Measurements from ENCODE around the gene RFPL2. TPM values are rescaled to one million over a fixed set of nuclear protein-coding genes. Genes with fewer than 3 reads are reported as not detected.
"Not testable (repeated sequence)": the region's sequence is repeated elsewhere in the genome, so short reads cannot be mapped to it uniquely, and the experiment has no call there.

Gene RFPL2
- total RNA-seq, 1 donor from 2014 or later: not detected

- DNase-seq (ENCODE audit: low read depth, low spot score): no peak
Observed at GRCh38 chr22:32205974-32206773, 1.3 kb upstream of the RFPL2 start.

GRCh38 chr22:32204040-32204855 is 625 bp downstream of the RFPL2 start:
- no peak for DNase-seq (ENCODE audit: low read depth, low spot score)

- DNase-seq (ENCODE audit: low read depth, low spot score): no peak
Observed at GRCh38 chr22:32203181-32204039, 1.5 kb downstream of the RFPL2 start.

GRCh38 chr22:32202539-32203180 is 2.2 kb downstream of the RFPL2 start:
- no peak for DNase-seq (ENCODE audit: low read depth, low spot score)

GRCh38 chr22:32202161-32202538 is 2.7 kb downstream of the RFPL2 start:
- no peak for DNase-seq (ENCODE audit: low read depth, low spot score)

GRCh38 chr22:32200752-32201151 is 4.1 kb downstream of the RFPL2 start:
- DNase-seq (ENCODE audit: low read depth, low spot score): no peak

- DNase-seq (ENCODE audit: low read depth, low spot score): no peak
Observed at GRCh38 chr22:32199961-32200360, 4.9 kb downstream of the RFPL2 start.

- no peak for DNase-seq (ENCODE audit: low read depth, low spot score)
Observed at GRCh38 chr22:32199341-32199740, 5.5 kb downstream of the RFPL2 start.

- not testable (repeated sequence) for DNase-seq (ENCODE audit: low read depth, low spot score)
Observed at GRCh38 chr22:32197553-32198226, 7.2 kb downstream of the RFPL2 start.

- not testable (repeated sequence) for DNase-seq (ENCODE audit: low read depth, low spot score)
Observed at GRCh38 chr22:32195900-32196299, 9.0 kb downstream of the RFPL2 start.

- not testable (repeated sequence) for DNase-seq (ENCODE audit: low read depth, low spot score)
Observed at GRCh38 chr22:32193346-32193745, 11.5 kb downstream of the RFPL2 start.

GRCh38 chr22:32191021-32191420 is 13.9 kb downstream of the RFPL2 start:
- not testable (repeated sequence) for DNase-seq (ENCODE audit: low read depth, low spot score)

GRCh38 chr22:32185821-32186220 is 19.1 kb downstream of the RFPL2 start:
- no peak for DNase-seq (ENCODE audit: low read depth, low spot score)

- no peak for DNase-seq (ENCODE audit: low read depth, low spot score)
Observed at GRCh38 chr22:32183625-32184024, 21.2 kb downstream of the RFPL2 start.

GRCh38 chr22:32181043-32181442 is 23.8 kb downstream of the RFPL2 start:
- DNase-seq (ENCODE audit: low read depth, low spot score): no peak

- no peak for DNase-seq (ENCODE audit: low read depth, low spot score)
Observed at GRCh38 chr22:32177221-32177765, 27.6 kb downstream of the RFPL2 start.

- no peak for DNase-seq (ENCODE audit: low read depth, low spot score)
Observed at GRCh38 chr22:32175683-32176644, 28.9 kb downstream of the RFPL2 start.

GRCh38 chr22:32175115-32175514 is 29.8 kb downstream of the RFPL2 start:
- DNase-seq (ENCODE audit: low read depth, low spot score): no peak

- no peak for DNase-seq (ENCODE audit: low read depth, low spot score)
Observed at GRCh38 chr22:32165681-32166080, 39.2 kb downstream of the RFPL2 start.

Measured in pulmonary artery endothelial cell (primary cell).